Measurements from ENCODE around the gene KSR1. TPM values are rescaled to one million over a fixed set of nuclear protein-coding genes. Genes with fewer than 3 reads are reported as not detected.

The KSR1 gene
- total and polyA plus RNA-seq, 2 donors = 22.7 to 27.3 TPM

GRCh38 chr17:27544350-27545131, 88.3 kb downstream of the KSR1 start:
- 88% methylated on average over 10 of the region's 10 CpGs for WGBS
- no peak for DNase-seq (ENCODE audit: extremely low spot score)
- H3K4me1 ChIP-seq (ENCODE audit: insufficient read depth) = no peaks in the 10 kb centered on the region
- H3K36me3 ChIP-seq (ENCODE audit: insufficient read depth) = no peaks in the 10 kb centered on the region
- H3K4me3 ChIP-seq (ENCODE audit: low read depth, low read length) = no peak overlapping the region
- no peak overlapping the region for H3K27ac ChIP-seq (ENCODE audit: low read depth)

GRCh38 chr17:27545562-27546229, 89.4 kb downstream of the KSR1 start:
- H3K4me3 ChIP-seq (ENCODE audit: low read depth, low read length) = no peak overlapping the region
- no peak overlapping the region for H3K27ac ChIP-seq (ENCODE audit: low read depth)
- no peaks in the 10 kb centered on the region for H3K36me3 ChIP-seq (ENCODE audit: insufficient read depth)
- 77% methylated on average over 8 of the region's 8 CpGs for WGBS
- no peak for DNase-seq (ENCODE audit: extremely low spot score)
- no peaks in the 10 kb centered on the region for H3K4me1 ChIP-seq (ENCODE audit: insufficient read depth)

DNA sequence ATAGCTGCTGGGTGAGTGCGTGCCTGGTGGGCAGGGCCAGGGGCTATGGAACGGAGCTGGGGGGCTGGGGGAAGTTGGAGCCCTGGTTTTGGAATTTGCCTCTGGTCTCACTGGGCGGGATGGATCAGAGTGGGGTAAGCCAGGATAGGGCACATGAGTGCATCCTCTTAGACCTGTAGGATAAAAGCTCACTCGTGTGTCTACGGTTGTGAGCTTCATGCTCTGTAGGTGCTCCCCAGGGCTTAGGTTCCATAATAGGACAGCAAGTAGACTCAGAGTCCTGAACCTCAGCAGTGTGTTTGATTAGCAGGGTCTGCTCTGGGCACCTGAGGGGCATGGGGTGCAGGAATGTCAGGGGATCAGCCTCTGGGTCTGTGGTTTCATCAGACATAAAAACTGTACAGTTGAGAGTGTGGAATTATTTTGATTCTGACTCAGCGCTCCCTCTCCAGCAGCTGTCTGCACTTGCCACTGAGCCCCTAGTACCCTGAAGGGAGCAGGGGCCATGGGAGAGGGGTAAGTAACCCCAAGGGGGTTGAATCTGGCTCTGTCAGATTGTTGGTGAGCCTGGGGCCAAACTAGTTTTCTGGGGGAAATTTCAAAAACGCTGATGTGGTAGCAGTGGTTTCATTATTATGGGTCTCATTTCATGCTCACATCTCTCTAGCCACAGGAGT, 90.5 kb downstream of the KSR1 start:
- Histone ChIP-seq H3K27ac (ENCODE audit: low read depth) (no peak overlapping the region), H3K4me1 (ENCODE audit: insufficient read depth) (no peaks in the 10 kb centered on the region), H3K36me3 (ENCODE audit: insufficient read depth) (no peaks in the 10 kb centered on the region), H3K4me3 (ENCODE audit: low read depth, low read length) (no peak overlapping the region)
- no peak for DNase-seq (ENCODE audit: extremely low spot score)
- 88% methylated on average over 7 of the region's 7 CpGs for WGBS

DNA sequence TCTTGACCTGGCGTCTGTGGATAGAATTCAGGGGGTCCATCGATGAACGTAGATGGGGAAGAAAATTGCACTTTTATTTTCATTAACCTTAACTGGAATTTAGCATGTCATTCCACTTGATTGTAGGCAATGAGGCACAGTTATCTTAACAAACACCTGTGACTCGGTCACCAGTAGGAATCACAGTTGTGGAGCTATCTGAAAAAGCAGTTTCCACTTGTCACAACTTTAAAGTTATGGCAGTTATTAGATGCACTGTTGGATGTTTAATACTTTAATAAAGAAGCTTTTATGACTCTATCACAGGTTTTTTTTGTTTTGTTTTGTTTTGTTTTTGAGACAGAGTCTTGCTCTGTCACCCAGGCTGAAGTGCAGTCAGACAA, 91.0 kb downstream of the KSR1 start:
- no peak overlapping the region for H3K4me3 ChIP-seq (ENCODE audit: low read depth, low read length)
- no peak for DNase-seq (ENCODE audit: extremely low spot score)
- WGBS = 88% methylated on average over 4 of the region's 4 CpGs
- H3K27ac ChIP-seq (ENCODE audit: low read depth) = no peak overlapping the region
- no peaks in the 10 kb centered on the region for H3K36me3 ChIP-seq (ENCODE audit: insufficient read depth)
- no peaks in the 10 kb centered on the region for H3K4me1 ChIP-seq (ENCODE audit: insufficient read depth)

DNA sequence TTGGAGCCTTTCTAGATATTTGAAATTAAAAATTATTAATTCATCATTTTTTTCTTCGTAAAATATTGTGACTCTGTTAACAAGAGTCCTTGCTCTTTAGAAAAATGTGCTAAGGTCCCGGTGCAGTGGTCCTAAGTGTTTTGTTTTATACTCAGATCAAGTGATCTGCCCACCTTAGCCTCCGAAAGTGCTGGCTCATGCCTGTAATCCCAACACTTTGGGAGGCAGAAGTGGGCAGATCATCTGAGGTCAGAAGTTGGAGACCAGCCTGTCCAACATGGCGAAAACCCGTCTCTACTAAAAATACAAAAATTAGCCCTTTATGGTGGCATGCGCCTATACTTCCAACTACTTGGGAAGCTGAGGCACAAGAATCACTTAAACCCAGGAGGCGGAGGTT, 92.1 kb downstream of the KSR1 start:
- 98% methylated on average over 7 of the region's 7 CpGs for WGBS
- H3K4me1 ChIP-seq (ENCODE audit: insufficient read depth) = no peaks in the 10 kb centered on the region
- no peak for DNase-seq (ENCODE audit: extremely low spot score)
- no peak overlapping the region for H3K27ac ChIP-seq (ENCODE audit: low read depth)
- no peaks in the 10 kb centered on the region for H3K36me3 ChIP-seq (ENCODE audit: insufficient read depth)
- H3K4me3 ChIP-seq (ENCODE audit: low read depth, low read length) = no peak overlapping the region

- no peak for DNase-seq (ENCODE audit: extremely low spot score)
- Histone ChIP-seq H3K4me3 (ENCODE audit: low read depth, low read length) (no peak overlapping the region), H3K27ac (ENCODE audit: low read depth) (no peak overlapping the region), H3K4me1 (ENCODE audit: insufficient read depth) (no peaks in the 10 kb centered on the region), H3K36me3 (ENCODE audit: insufficient read depth) (no peaks in the 10 kb centered on the region)
- WGBS = 65% methylated on average over 10 of the region's 10 CpGs
These were observed 93.1 kb downstream of the KSR1 start for GRCh38 chr17:27549251-27549893.

DNA sequence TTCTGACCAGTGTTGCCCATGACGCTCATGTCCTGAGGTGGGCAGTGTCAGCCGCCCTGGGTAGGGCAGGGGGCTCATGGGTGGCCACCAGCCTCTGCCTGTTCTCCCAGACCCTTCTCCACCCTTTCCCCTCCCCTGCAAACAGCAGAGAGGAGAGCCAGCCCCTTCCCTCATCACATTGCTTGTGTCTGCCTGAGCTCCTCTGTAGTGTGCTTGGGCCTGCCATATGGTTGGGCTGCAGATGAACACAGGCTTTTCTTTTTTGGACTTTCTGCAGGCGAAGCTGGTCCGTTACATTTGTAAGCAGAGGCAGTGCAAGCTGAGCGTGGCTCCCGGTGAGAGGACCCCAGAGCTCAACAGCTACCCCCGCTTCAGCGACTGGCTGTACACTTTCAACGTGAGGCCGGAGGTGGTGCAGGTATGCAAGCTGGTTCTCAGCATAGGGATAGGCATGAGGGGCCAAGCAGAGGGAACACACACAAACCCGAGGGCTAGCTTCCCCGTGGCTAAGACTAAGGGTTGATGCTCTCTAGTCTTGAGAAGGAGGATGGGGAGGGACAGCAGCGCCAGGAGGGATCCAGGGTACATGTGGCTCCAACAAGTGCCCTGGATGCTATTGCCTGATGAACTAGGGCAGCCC, 94.2 kb downstream of the KSR1 start:
- H3K36me3 ChIP-seq (ENCODE audit: insufficient read depth) = no peaks in the 10 kb centered on the region
- H3K27ac ChIP-seq (ENCODE audit: low read depth) = no peak overlapping the region
- WGBS = 96% methylated on average over 13 of the region's 13 CpGs
- no peak overlapping the region for H3K4me3 ChIP-seq (ENCODE audit: low read depth, low read length)
- no peak for DNase-seq (ENCODE audit: extremely low spot score)
- H3K4me1 ChIP-seq (ENCODE audit: insufficient read depth) = no peaks in the 10 kb centered on the region

DNA sequence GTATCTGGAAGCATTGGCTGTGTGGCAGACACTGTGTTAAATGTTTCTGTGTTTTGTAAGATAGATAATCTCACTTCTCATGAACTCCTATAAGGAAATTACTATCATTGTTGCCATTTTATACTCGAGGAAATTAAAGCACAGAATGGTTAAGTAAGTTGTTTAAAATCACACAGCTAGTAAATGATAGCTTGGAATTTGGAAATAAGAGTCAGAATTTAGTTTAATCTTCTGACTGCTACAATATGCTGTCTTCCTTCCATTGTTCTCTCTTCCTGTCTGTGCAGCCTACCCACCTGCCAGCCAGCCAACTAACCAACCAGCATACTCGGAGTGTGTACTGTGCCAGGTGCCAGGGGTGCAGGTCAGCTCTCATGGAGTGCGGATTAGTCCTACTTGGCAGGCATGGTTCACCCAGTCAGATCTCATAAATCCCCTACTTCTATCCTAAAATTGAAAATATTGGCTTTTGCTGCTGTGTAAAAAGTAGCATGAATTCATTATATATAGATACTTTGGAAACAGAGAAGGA, 94.8 kb downstream of the KSR1 start:
- Histone ChIP-seq H3K27ac (ENCODE audit: low read depth) (no peak overlapping the region), H3K36me3 (ENCODE audit: insufficient read depth) (no peaks in the 10 kb centered on the region), H3K4me1 (ENCODE audit: insufficient read depth) (no peaks in the 10 kb centered on the region), H3K4me3 (ENCODE audit: low read depth, low read length) (no peak overlapping the region)
- 81% methylated on average over 3 of the region's 3 CpGs for WGBS
- DNase-seq (ENCODE audit: extremely low spot score) = no peak

DNA sequence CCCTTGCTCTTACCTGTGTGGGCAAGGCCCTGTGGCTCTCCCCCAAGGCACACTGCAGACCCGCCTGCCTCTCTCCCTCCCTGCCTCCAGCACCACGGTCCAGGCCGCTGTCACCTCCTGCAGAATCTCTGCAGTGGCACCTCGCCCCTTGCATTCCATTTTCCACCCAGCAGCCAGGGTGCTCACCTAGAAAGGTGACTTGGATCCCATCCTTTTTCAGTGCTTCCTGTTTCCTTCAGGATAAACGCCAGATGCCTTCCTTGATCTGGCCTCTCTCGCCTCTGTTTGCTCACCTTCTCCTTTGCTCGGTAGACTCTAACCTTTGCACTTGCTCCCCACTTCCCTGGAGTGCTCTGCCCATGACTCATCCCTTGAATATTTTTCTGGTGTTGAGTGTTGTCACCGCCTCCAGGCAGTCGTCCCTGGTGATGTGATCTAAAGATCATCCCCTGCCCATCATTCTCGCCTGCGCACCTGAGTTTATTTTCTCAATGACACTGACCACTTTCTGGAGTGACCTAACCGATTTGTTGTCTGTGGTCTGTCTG, 95.5 kb downstream of the KSR1 start:
- no peak overlapping the region for H3K4me3 ChIP-seq (ENCODE audit: low read depth, low read length)
- H3K36me3 ChIP-seq (ENCODE audit: insufficient read depth) = no peaks in the 10 kb centered on the region
- H3K4me1 ChIP-seq (ENCODE audit: insufficient read depth) = no peaks in the 10 kb centered on the region
- no peak for DNase-seq (ENCODE audit: extremely low spot score)
- H3K27ac ChIP-seq (ENCODE audit: low read depth) = no peak overlapping the region
- 88% methylated on average over 12 of the region's 12 CpGs for WGBS

GRCh38 chr17:27552276-27552732, 96.1 kb downstream of the KSR1 start:
- Histone ChIP-seq H3K4me3 (ENCODE audit: low read depth, low read length) (no peak overlapping the region), H3K36me3 (ENCODE audit: insufficient read depth) (no peaks in the 10 kb centered on the region), H3K4me1 (ENCODE audit: insufficient read depth) (no peaks in the 10 kb centered on the region), H3K27ac (ENCODE audit: low read depth) (no peak overlapping the region)
- no peak for DNase-seq (ENCODE audit: extremely low spot score)
- 90% methylated on average over 4 of the region's 4 CpGs for WGBS

- no peak for DNase-seq (ENCODE audit: extremely low spot score)
- no peak overlapping the region for H3K27ac ChIP-seq (ENCODE audit: low read depth)
- no peaks in the 10 kb centered on the region for H3K4me1 ChIP-seq (ENCODE audit: insufficient read depth)
- no peaks in the 10 kb centered on the region for H3K36me3 ChIP-seq (ENCODE audit: insufficient read depth)
- 94% methylated on average over 7 of the region's 7 CpGs for WGBS
- H3K4me3 ChIP-seq (ENCODE audit: low read depth, low read length) = no peak overlapping the region
These were observed 96.8 kb downstream of the KSR1 start for GRCh38 chr17:27553019-27553511.

- WGBS = 72% methylated on average over 11 of the region's 11 CpGs
- H3K4me1 ChIP-seq (ENCODE audit: insufficient read depth) = no peaks in the 10 kb centered on the region
- H3K27ac ChIP-seq (ENCODE audit: low read depth) = no peak overlapping the region
- DNase-seq (ENCODE audit: extremely low spot score) = no peak
- H3K36me3 ChIP-seq (ENCODE audit: insufficient read depth) = no peaks in the 10 kb centered on the region
- no peak overlapping the region for H3K4me3 ChIP-seq (ENCODE audit: low read depth, low read length)
These were observed 97.9 kb downstream of the KSR1 start for GRCh38 chr17:27554152-27554551.

- Histone ChIP-seq H3K27ac (ENCODE audit: low read depth) (no peak overlapping the region), H3K4me1 (ENCODE audit: insufficient read depth) (no peaks in the 10 kb centered on the region), H3K36me3 (ENCODE audit: insufficient read depth) (no peaks in the 10 kb centered on the region), H3K4me3 (ENCODE audit: low read depth, low read length) (no peak overlapping the region)
- DNase-seq (ENCODE audit: extremely low spot score) = no peak
- WGBS = 92% methylated on average over 6 of the region's 6 CpGs
These were observed 98.7 kb downstream of the KSR1 start for GRCh38 chr17:27554911-27555310.
